Measurements from ENCODE around the gene SNCA.

SNCA gene

GRCh38 chr4:89722517-89722916, 114.4 kb downstream of the SNCA start:
- Histone ChIP-seq H3K27me3 (ENCODE audit: control insufficient read depth, insufficient read depth, low read length) (no peaks in the 10 kb centered on the region), H3K4me2 (ENCODE audit: low read length) (no peak overlapping the region), H3K9ac (ENCODE audit: low read depth, low read length) (no peak overlapping the region), H3K4me1 (ENCODE audit: control insufficient read depth, insufficient read depth, low read length) (peaks cover 6% of the 10 kb centered on the region), H3K9me3 (replicated peaks; ENCODE audit: low read length) (no peaks in the 10 kb centered on the region), H3K4me3 (ENCODE audit: low read length) (no peak overlapping the region), H3K36me3 (ENCODE audit: insufficient read depth, low read length) (no peaks in the 10 kb centered on the region)

- Histone ChIP-seq H3K4me2 (ENCODE audit: low read length) (no peak overlapping the region), H3K9me3 (replicated peaks; ENCODE audit: low read length) (no peaks in the 10 kb centered on the region), H3K36me3 (ENCODE audit: insufficient read depth, low read length) (no peaks in the 10 kb centered on the region), H3K4me1 (ENCODE audit: control insufficient read depth, insufficient read depth, low read length) (peaks cover 6% of the 10 kb centered on the region), H3K4me3 (ENCODE audit: low read length) (no peak overlapping the region), H3K27me3 (ENCODE audit: control insufficient read depth, insufficient read depth, low read length) (no peaks in the 10 kb centered on the region), H3K9ac (ENCODE audit: low read depth, low read length) (no peak overlapping the region)
These were observed 116.0 kb downstream of the SNCA start for GRCh38 chr4:89720981-89721380.

DNA sequence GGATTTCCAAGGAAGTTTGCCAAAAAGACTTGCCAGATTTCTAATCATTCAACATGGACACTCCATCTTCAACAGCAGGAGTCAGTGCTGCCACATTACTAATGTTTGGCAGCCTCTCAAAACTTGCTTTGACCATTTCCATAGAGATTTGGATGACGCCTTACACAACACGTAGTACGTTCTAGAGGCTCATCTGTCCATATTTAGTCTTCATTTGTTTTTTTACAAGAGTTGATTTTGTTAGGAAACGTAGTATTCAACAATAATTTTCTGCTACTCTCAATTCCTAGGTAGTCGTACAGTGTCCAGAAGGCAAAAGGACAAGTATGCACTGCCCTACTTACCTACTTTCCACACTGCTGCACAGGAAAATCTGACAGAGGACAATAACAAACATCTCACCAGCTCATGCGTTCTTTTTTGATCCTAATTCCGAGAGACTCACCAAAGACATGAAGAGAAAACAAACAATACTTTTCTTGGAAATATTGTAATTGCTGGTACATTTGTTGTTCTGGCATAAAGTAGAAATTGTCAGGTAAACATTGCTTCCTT, 117.3 kb downstream of the SNCA start:
- H3K4me2 ChIP-seq (ENCODE audit: low read length): no peak overlapping the region
- no peaks in the 10 kb centered on the region for H3K9me3 ChIP-seq (replicated peaks; ENCODE audit: low read length)
- H3K36me3 ChIP-seq (ENCODE audit: insufficient read depth, low read length): no peaks in the 10 kb centered on the region
- H3K4me1 ChIP-seq (ENCODE audit: control insufficient read depth, insufficient read depth, low read length): no peaks in the 10 kb centered on the region
- no peaks in the 10 kb centered on the region for H3K27me3 ChIP-seq (ENCODE audit: control insufficient read depth, insufficient read depth, low read length)
- no peak overlapping the region for H3K4me3 ChIP-seq (ENCODE audit: low read length)
- no peak overlapping the region for H3K9ac ChIP-seq (ENCODE audit: low read depth, low read length)

- H3K4me3 ChIP-seq (ENCODE audit: low read length): no peak overlapping the region
- H3K9ac ChIP-seq (ENCODE audit: low read depth, low read length): no peak overlapping the region
- peaks cover 11% of the 10 kb centered on the region for H3K4me1 ChIP-seq (ENCODE audit: control insufficient read depth, insufficient read depth, low read length)
- H3K36me3 ChIP-seq (ENCODE audit: insufficient read depth, low read length): no peaks in the 10 kb centered on the region
- no peaks in the 10 kb centered on the region for H3K9me3 ChIP-seq (replicated peaks; ENCODE audit: low read length)
- H3K27me3 ChIP-seq (ENCODE audit: control insufficient read depth, insufficient read depth, low read length): no peaks in the 10 kb centered on the region
- no peak overlapping the region for H3K4me2 ChIP-seq (ENCODE audit: low read length)
These were observed 120.1 kb downstream of the SNCA start for GRCh38 chr4:89716893-89717292.

DNA sequence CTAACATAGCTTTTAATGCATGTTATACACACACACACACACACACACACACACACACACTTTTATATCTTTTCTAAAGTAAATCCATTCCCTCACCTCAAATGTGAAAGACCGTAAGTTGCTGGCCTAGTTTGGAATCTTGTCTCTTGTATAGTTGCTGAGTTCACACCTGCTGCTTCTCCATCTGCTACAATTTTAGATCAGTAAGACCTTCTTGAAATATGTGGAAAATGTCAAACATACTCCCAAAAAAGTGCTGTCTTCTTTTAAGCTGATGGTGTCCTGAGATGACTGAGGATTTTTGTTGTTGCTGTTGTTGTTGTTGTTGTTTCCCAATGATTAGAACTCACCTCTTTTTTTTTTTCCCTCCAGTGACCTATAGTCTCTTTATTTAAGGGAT, 121.3 kb downstream of the SNCA start:
- Histone ChIP-seq H3K4me2 (ENCODE audit: low read length) (no peak overlapping the region), H3K9me3 (replicated peaks; ENCODE audit: low read length) (no peaks in the 10 kb centered on the region), H3K9ac (ENCODE audit: low read depth, low read length) (no peak overlapping the region)

GRCh38 chr4:89712827-89713226, 124.1 kb downstream of the SNCA start:
- H3K9ac ChIP-seq (ENCODE audit: low read depth, low read length): peak overlapping the region; percentile 57

More for the DNA sequence above, 121.3 kb downstream of the SNCA start:
- Histone ChIP-seq H3K4me1 (ENCODE audit: control insufficient read depth, insufficient read depth, low read length) (peaks cover 14% of the 10 kb centered on the region), H3K36me3 (ENCODE audit: insufficient read depth, low read length) (no peaks in the 10 kb centered on the region), H3K4me3 (ENCODE audit: low read length) (no peak overlapping the region), H3K27me3 (ENCODE audit: control insufficient read depth, insufficient read depth, low read length) (no peaks in the 10 kb centered on the region)

DNA sequence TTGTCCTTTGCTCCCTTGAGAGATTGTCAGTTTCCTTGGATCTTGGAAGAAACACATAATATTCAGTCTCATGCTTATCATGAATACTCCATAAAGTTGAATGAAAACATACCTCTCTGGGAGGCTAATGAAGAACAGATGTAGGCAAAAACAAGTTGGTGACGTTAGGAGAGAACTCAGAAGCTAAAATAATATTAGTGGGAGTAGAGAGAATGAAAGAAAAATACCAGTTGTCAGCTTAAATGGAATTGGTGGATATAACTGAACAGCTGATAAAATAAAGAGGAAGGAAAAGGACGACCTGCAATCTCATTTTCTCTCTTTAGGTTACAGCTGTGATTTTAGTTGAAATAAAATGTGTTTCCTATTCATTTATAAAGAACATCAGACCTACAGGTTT, 124.8 kb downstream of the SNCA start:
- Histone ChIP-seq H3K9ac (ENCODE audit: low read depth, low read length) (peak overlapping the region; percentile 57), H3K36me3 (ENCODE audit: insufficient read depth, low read length) (no peaks in the 10 kb centered on the region), H3K9me3 (replicated peaks; ENCODE audit: low read length) (no peaks in the 10 kb centered on the region), H3K4me2 (ENCODE audit: low read length) (peak overlapping the region; percentile 72), H3K4me1 (ENCODE audit: control insufficient read depth, insufficient read depth, low read length) (peaks cover 20% of the 10 kb centered on the region), H3K27me3 (ENCODE audit: control insufficient read depth, insufficient read depth, low read length) (no peaks in the 10 kb centered on the region), H3K4me3 (ENCODE audit: low read length) (peak overlapping the region; percentile 21)

More at GRCh38 chr4:89712827-89713226, 124.1 kb downstream of the SNCA start:
- Histone ChIP-seq H3K27me3 (ENCODE audit: control insufficient read depth, insufficient read depth, low read length) (no peaks in the 10 kb centered on the region), H3K4me2 (ENCODE audit: low read length) (peak overlapping the region; percentile 72), H3K9me3 (replicated peaks; ENCODE audit: low read length) (no peaks in the 10 kb centered on the region), H3K4me1 (ENCODE audit: control insufficient read depth, insufficient read depth, low read length) (peaks cover 20% of the 10 kb centered on the region), H3K4me3 (ENCODE audit: low read length) (no peak overlapping the region), H3K36me3 (ENCODE audit: insufficient read depth, low read length) (no peaks in the 10 kb centered on the region)

- Histone ChIP-seq H3K9me3 (replicated peaks; ENCODE audit: low read length) (no peaks in the 10 kb centered on the region), H3K4me1 (ENCODE audit: control insufficient read depth, insufficient read depth, low read length) (peaks cover 20% of the 10 kb centered on the region), H3K4me3 (ENCODE audit: low read length) (no peak overlapping the region), H3K27me3 (ENCODE audit: control insufficient read depth, insufficient read depth, low read length) (no peaks in the 10 kb centered on the region), H3K4me2 (ENCODE audit: low read length) (no peak overlapping the region), H3K9ac (ENCODE audit: low read depth, low read length) (no peak overlapping the region), H3K36me3 (ENCODE audit: insufficient read depth, low read length) (no peaks in the 10 kb centered on the region)
These were observed 128.0 kb downstream of the SNCA start for GRCh38 chr4:89708903-89709421.

GRCh38 chr4:89707467-89707866, 129.5 kb downstream of the SNCA start:
- H3K9ac ChIP-seq (ENCODE audit: low read depth, low read length): no peak overlapping the region
- H3K4me1 ChIP-seq (ENCODE audit: control insufficient read depth, insufficient read depth, low read length): peaks cover 15% of the 10 kb centered on the region
- H3K4me3 ChIP-seq (ENCODE audit: low read length): no peak overlapping the region
- no peaks in the 10 kb centered on the region for H3K9me3 ChIP-seq (replicated peaks; ENCODE audit: low read length)
- no peaks in the 10 kb centered on the region for H3K27me3 ChIP-seq (ENCODE audit: control insufficient read depth, insufficient read depth, low read length)
- no peak overlapping the region for H3K4me2 ChIP-seq (ENCODE audit: low read length)
- no peaks in the 10 kb centered on the region for H3K36me3 ChIP-seq (ENCODE audit: insufficient read depth, low read length)

DNA sequence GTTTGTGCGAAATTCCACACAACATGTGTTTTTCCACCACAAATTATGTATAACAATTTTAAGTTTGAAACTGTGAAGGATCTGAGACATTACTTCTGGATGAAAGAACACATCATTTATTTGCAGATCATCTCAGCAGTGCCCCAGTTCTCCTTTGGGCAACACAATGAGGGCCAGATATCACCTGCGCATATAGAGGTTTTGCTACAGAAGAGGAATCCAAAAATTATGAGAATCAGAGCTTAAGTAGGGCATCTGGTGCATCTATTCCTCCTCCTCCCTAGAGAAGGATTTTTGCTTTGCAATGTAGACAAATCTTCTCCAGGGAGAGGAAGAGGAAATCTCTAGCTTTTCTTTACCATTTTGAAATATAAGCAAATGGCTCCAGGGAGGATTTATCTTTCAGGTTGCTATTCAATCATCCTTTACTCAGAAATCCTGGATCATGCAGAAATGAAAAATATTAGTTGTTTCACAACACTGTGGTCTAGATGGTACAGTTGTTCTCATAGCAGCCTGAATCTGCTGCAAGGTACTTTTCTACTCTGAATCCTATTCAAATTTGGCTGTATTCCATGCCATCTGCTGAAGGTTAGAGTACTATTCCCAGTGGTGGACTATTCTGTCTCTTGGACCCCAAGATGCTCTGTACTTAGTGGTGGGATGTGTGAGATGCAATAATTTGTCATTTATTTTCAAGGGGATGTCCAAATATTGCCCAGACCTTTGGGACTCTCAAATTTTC, 132.1 kb downstream of the SNCA start:
- Histone ChIP-seq H3K4me2 (ENCODE audit: low read length) (no peak overlapping the region), H3K9me3 (replicated peaks; ENCODE audit: low read length) (no peaks in the 10 kb centered on the region), H3K27me3 (ENCODE audit: control insufficient read depth, insufficient read depth, low read length) (no peaks in the 10 kb centered on the region), H3K4me3 (ENCODE audit: low read length) (no peak overlapping the region), H3K9ac (ENCODE audit: low read depth, low read length) (no peak overlapping the region), H3K36me3 (ENCODE audit: insufficient read depth, low read length) (no peaks in the 10 kb centered on the region), H3K4me1 (ENCODE audit: control insufficient read depth, insufficient read depth, low read length) (peaks cover 6% of the 10 kb centered on the region)

GRCh38 chr4:89703829-89704590, 133.0 kb downstream of the SNCA start:
- Histone ChIP-seq H3K36me3 (ENCODE audit: insufficient read depth, low read length) (no peaks in the 10 kb centered on the region), H3K4me3 (ENCODE audit: low read length) (no peak overlapping the region), H3K9ac (ENCODE audit: low read depth, low read length) (no peak overlapping the region), H3K27me3 (ENCODE audit: control insufficient read depth, insufficient read depth, low read length) (no peaks in the 10 kb centered on the region), H3K4me2 (ENCODE audit: low read length) (no peak overlapping the region), H3K4me1 (ENCODE audit: control insufficient read depth, insufficient read depth, low read length) (peaks cover 2% of the 10 kb centered on the region), H3K9me3 (replicated peaks; ENCODE audit: low read length) (no peaks in the 10 kb centered on the region)

All from skeletal muscle satellite cell (primary cell).